GM23248 (cell line): ENCODE measurements around the gene SOX5.

Experiments
- EZH2 ChIP-seq: fragments of 200-600 bp; sonication (generic); IDR thresholded peaks from 2 replicates; pipeline ENCODE4 v1.6.1; 2018; ENCODE audit warnings: antibody characterized with exemption, mild to moderate bottlenecking; ENCODE audit not compliant: insufficient read depth, poor library complexity, severe bottlenecking
- EZH2phosphoT487 ChIP-seq: fragments of 200-600 bp; sonication (generic); IDR thresholded peaks from 2 replicates; pipeline ENCODE4 v1.6.1; 2018; ENCODE audit warnings: antibody characterized with exemption, moderate library complexity, mild to moderate bottlenecking, low read depth; ENCODE audit not compliant: insufficient read depth

DNA sequence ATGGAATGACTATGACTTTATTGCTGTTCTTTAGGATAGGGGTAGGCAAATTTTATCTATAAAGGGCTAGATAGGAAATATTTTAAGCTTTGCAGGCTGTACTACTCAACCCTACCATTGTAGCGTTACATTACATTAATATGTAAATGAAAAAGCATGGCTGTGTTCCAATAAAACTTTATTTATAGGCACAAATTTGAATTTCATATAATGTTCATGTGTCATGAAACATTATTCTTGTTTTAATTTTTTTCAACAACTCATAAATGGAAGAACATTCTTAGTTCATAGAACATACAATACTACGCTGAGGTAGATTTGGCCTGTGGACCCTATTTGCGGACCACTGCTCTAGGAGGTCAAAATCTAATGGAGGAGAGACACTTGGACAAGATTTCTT is 133.7 kb downstream of the SOX5 start:
- TF ChIP-seq EZH2 (no peak), EZH2phosphoT487 (no peak)
